ENCODE measurements around the gene GPR176. TPM values are rescaled to one million over a fixed set of nuclear protein-coding genes. Genes with fewer than 3 reads are reported as not detected.

Gene GPR176
- total RNA-seq, 1 donor, result 173 TPM

DNA sequence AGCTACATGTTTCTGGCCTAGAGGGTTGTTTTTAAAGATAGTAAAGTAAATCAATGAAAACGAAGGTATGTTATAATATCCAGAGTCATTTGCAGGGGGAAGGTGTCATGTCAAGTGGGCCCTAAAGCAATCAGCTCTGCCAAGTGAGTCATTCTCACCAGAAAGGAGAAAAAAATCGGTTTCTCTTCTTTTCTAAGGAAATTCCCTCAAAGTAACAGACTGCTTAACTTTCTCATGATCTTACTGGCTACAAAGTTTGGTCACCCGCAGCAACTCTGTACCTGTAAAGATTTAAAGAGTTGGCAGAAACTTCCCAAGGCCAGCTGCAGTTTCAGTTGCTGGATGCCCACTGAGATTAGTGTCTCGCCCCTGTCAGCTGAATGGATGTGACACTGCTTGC, 132.0 kb downstream of the GPR176 start:
- Histone ChIP-seq H3K27me3 (ENCODE audit: insufficient read depth, low read length) (no peaks in the 10 kb centered on the region), H3K4me2 (ENCODE audit: insufficient read depth, low read length) (peak overlapping the region; percentile 13), H3K4me3 (ENCODE audit: insufficient read depth, low read length) (no peak overlapping the region), H3K36me3 (ENCODE audit: insufficient read depth, low read length) (no peaks in the 10 kb centered on the region), H2AFZ (ENCODE audit: low read length) (no peak overlapping the region), H3K9me3 (ENCODE audit: low read depth, low read length) (no peaks in the 10 kb centered on the region), H4K20me1 (ENCODE audit: insufficient read depth, low read length) (no peaks in the 10 kb centered on the region), H3K27ac (ENCODE audit: low read depth, low read length) (no peak overlapping the region), H3K79me2 (ENCODE audit: insufficient read depth, low read length) (peaks cover 21% of the 10 kb centered on the region), H3K4me1 (ENCODE audit: insufficient read depth, low read length) (peaks cover 73% of the 10 kb centered on the region)
- TF ChIP-seq, protein P1, sequence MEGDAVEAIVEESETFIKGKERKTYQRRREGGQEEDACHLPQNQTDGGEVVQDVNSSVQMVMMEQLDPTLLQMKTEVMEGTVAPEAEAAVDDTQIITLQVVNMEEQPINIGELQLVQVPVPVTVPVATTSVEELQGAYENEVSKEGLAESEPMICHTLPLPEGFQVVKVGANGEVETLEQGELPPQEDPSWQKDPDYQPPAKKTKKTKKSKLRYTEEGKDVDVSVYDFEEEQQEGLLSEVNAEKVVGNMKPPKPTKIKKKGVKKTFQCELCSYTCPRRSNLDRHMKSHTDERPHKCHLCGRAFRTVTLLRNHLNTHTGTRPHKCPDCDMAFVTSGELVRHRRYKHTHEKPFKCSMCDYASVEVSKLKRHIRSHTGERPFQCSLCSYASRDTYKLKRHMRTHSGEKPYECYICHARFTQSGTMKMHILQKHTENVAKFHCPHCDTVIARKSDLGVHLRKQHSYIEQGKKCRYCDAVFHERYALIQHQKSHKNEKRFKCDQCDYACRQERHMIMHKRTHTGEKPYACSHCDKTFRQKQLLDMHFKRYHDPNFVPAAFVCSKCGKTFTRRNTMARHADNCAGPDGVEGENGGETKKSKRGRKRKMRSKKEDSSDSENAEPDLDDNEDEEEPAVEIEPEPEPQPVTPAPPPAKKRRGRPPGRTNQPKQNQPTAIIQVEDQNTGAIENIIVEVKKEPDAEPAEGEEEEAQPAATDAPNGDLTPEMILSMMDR (IDR thresholded peaks at IDR 0.05; ENCODE audit: extremely low read depth, low read depth, low read length), result no peak
- DNase-seq (ENCODE audit: insufficient read length, low spot score, missing footprints), result peak; percentile 58

DNA sequence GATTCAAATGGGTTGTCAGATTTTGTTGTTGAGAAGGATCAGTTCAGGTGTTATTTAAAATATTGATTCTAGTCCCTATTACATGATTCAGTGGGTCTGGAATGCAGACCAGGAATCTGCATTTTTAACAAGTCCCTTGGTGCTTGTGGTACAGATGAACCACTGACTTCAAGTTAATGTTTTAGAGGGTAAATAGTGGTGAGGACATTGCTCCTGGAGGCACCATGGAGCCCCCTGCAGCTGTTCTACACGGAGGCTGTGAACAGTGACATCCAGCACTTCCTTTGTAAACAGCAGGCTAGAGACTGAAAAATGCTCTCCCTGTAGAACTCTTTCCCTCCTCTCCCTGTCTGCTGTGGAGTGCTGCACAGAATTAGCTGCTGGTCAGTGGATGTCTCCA, 132.6 kb downstream of the GPR176 start:
- no peak overlapping the region for H3K27ac ChIP-seq (ENCODE audit: low read depth, low read length)
- no peak for DNase-seq (ENCODE audit: insufficient read length, low spot score, missing footprints)
- H3K4me1 ChIP-seq (ENCODE audit: insufficient read depth, low read length), result peaks cover 67% of the 10 kb centered on the region
- H3K4me2 ChIP-seq (ENCODE audit: insufficient read depth, low read length), result peak overlapping the region; percentile 9
- H3K4me3 ChIP-seq (ENCODE audit: insufficient read depth, low read length), result no peak overlapping the region
- no peaks in the 10 kb centered on the region for H3K27me3 ChIP-seq (ENCODE audit: insufficient read depth, low read length)
- no peak overlapping the region for H2AFZ ChIP-seq (ENCODE audit: low read length)
- H4K20me1 ChIP-seq (ENCODE audit: insufficient read depth, low read length), result no peaks in the 10 kb centered on the region
- H3K36me3 ChIP-seq (ENCODE audit: insufficient read depth, low read length), result no peaks in the 10 kb centered on the region
- H3K79me2 ChIP-seq (ENCODE audit: insufficient read depth, low read length), result peaks cover 24% of the 10 kb centered on the region
- H3K9me3 ChIP-seq (ENCODE audit: low read depth, low read length), result no peaks in the 10 kb centered on the region
- TF ChIP-seq, protein P1 (IDR thresholded peaks at IDR 0.05; ENCODE audit: extremely low read depth, low read depth, low read length), result no peak

DNA sequence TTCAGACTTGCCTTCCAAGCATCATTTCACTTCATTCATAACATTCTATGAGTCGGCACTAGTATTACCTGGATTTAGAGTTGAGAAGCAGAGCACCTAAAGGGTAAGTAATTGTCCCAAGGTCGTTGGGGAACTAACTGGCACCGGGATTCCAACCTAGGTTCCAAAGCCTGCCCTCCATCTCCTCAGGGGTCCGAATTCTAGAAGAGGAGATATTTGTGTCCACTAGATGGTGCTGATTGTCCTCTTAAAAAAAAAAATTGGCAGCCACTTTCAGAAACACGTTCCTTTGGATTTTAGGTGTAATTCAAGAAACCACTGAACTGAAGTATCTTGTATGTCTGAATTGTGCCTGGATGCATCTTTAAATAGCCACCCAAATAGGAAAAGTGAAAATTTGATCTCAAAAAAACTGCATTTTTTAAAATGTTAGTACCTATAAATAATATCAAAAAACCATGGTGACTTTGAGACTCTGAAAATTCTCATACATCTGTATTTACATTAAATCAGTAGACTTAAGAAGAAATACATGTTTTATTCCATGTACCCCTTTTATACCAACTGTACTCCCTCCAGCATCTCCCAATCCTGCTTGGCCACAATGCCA, 133.5 kb downstream of the GPR176 start:
- no peak overlapping the region for H3K27ac ChIP-seq (ENCODE audit: low read depth, low read length)
- H2AFZ ChIP-seq (ENCODE audit: low read length), result no peak overlapping the region
- H3K4me3 ChIP-seq (ENCODE audit: insufficient read depth, low read length), result no peak overlapping the region
- no peaks in the 10 kb centered on the region for H3K9me3 ChIP-seq (ENCODE audit: low read depth, low read length)
- peaks cover 64% of the 10 kb centered on the region for H3K4me1 ChIP-seq (ENCODE audit: insufficient read depth, low read length)
- H3K4me2 ChIP-seq (ENCODE audit: insufficient read depth, low read length), result peak overlapping the region; percentile 12
- peak; percentile 71 for DNase-seq (ENCODE audit: insufficient read length, low spot score, missing footprints)
- no peaks in the 10 kb centered on the region for H4K20me1 ChIP-seq (ENCODE audit: insufficient read depth, low read length)
- H3K27me3 ChIP-seq (ENCODE audit: insufficient read depth, low read length), result no peaks in the 10 kb centered on the region
- TF ChIP-seq, protein P1 (IDR thresholded peaks at IDR 0.05; ENCODE audit: extremely low read depth, low read depth, low read length), result peak; percentile 59
- H3K79me2 ChIP-seq (ENCODE audit: insufficient read depth, low read length), result peaks cover 24% of the 10 kb centered on the region
- H3K36me3 ChIP-seq (ENCODE audit: insufficient read depth, low read length), result no peaks in the 10 kb centered on the region

DNA sequence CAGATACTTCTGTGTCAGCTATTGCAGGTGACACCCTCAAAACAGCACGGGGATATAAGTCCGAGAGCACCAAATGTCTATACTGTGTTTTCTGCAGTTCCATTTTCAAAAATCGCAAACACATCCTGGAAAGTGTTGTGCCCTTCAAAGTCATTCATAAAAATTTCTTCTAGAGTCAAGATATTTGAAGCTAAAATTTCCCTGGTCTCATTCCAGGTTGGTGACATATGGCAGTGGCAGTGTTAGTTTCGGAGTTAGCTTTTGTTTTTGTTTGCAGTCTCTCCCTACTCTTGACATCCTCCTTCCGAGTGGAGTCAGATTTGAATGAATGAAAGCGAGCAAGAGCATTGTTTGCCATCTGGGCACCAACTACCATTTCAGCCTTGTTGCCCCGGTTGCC, 134.2 kb downstream of the GPR176 start:
- no peaks in the 10 kb centered on the region for H4K20me1 ChIP-seq (ENCODE audit: insufficient read depth, low read length)
- H3K27ac ChIP-seq (ENCODE audit: low read depth, low read length), result no peak overlapping the region
- TF ChIP-seq, protein P1 (IDR thresholded peaks at IDR 0.05; ENCODE audit: extremely low read depth, low read depth, low read length), result no peak
- no peaks in the 10 kb centered on the region for H3K27me3 ChIP-seq (ENCODE audit: insufficient read depth, low read length)
- no peak overlapping the region for H2AFZ ChIP-seq (ENCODE audit: low read length)
- no peak for DNase-seq (ENCODE audit: insufficient read length, low spot score, missing footprints)
- no peaks in the 10 kb centered on the region for H3K36me3 ChIP-seq (ENCODE audit: insufficient read depth, low read length)
- H3K4me3 ChIP-seq (ENCODE audit: insufficient read depth, low read length), result no peak overlapping the region
- H3K4me1 ChIP-seq (ENCODE audit: insufficient read depth, low read length), result peaks cover 64% of the 10 kb centered on the region
- peaks cover 24% of the 10 kb centered on the region for H3K79me2 ChIP-seq (ENCODE audit: insufficient read depth, low read length)
- no peak overlapping the region for H3K4me2 ChIP-seq (ENCODE audit: insufficient read depth, low read length)
- H3K9me3 ChIP-seq (ENCODE audit: low read depth, low read length), result no peaks in the 10 kb centered on the region
